Activated naive CD4-positive, alpha-beta T cell treated with Interleukin-2 at 50 U/mL for 16 hours (primary cell): ENCODE measurements around the gene GPR183.

Source experiments
- DNase-seq: peaks from one replicate; pipeline ENCODE4 v3.0.0-alpha.2; 2020

The GPR183 gene

DNA sequence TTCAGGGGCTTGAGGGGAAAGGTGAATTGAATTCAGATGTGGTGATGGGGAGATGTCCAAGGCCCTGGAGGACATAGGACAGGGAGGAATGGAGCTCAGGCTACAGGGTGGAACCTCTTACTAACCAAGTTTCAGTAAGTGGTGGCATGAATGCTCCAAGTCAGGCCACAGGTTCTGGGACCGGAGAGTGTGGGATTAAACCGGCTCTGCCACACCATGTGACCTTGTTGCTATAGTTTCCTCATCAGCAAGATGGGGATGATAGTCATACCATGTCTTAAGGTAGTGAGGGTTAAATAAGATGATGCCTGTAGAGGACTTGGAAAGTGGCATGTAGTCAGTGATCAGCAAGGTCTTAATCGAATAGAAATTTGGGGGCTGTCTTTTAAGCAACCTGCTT, 16.3 kb downstream of the GPR183 start:
- DNase-seq, result peak; percentile 31

DNA sequence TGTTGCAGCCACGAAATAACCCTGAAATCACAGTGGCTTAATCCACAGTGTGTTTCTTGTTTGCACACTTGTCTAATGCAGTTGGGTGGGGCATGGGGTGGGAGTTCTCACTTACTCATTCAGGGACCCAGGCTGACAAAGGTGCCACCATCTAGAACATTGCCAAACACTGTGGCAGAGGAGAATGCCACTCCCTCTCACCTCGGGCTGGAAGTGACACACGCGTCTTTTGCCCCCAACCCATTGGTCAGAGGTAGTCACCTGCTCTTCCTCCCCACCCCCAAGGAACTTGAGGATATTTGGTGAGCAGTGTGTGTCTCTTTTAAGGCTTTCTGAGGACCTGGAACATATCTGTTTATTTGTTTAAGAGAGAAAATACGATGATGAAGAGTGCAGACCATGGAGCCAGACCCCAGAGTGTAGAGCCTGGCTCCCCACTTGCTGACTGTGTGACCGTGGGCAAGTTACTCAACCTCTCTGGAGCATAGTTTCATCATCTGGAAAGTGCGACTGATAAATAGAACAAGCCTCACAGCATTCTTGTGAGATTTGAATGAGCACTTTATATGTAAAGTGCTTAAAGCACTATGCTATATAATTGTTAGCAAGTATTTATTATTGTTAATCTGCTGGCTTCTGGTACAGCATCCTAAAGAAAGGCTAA, 17.4 kb downstream of the GPR183 start:
- DNase-seq, result peak; percentile 60

DNA sequence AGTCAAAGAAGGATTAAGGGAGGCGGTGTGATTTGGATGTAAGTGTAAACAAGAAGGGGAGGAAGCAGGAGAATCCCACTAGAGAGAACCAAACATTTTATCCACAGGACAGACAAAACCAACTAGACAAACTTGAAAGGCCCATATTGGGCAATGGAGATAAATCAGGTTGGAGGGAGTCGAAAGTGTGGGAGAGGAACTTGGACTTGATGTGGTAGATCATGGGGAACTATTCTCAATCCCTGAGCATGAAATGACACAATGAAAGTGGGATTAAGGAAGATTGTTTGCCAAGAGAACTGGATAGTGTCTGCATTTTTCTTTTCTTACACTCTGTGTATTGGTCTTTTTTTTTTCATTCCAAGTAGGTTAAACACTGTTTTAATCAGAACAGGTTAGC, 17.9 kb downstream of the GPR183 start:
- no peak for DNase-seq

DNA sequence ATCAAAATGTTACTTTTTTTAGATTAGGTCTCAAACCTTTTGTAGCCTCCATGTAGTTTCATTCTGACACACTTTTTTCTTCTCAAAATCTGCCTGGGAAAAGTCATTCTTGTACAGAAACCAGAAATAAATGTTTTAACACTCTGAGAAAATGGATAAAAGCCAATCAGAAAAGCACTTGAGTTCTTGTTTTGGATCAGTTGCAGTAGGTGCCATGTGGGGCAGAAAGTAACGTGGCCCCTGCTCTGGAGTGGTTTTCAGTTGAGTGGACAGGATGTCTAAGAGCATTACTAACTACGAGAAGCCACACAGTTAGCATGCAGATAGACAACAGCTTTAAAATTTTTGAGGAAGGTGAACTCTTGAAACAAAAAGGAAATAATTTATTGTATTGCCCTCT, 19.1 kb downstream of the GPR183 start:
- peak; percentile 63 for DNase-seq

GRCh38 chr13:99287551-99287950, 19.6 kb downstream of the GPR183 start:
- DNase-seq, result no peak

DNA sequence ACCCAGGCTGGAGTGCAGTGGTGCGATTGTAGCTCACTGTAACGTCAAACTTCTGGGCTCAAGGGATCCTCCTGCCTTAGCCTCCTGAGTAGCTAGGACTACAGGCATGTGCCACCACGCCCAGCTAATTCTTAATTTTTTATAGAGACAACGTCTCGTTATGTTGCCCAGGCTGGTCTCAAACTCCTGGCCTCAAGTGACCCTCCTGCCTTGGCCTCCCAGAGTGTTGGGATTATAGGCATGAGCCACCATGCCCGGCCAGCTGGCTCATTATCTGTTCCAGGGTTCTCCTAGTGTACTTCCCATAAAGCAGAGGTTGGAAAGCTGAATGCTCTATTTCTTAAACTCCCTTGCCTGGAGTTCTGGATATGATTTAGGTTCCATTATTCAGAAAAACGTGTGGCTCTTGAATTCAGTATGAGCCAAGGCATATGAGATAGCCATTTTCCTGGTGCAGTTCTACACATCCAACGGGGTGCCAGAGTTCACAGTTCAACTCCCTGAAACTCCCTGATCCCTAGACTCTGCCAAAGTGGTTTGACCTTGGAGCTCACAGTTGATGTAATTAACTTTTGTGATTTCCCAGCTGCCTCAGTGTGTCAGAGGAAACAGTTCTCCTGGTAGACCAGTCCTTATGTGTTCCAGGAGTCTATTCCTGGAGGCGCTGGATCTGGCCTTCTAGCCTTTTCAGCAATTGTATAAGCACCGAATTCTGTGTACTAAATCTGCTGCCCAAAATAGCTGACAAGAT, 21.6 kb downstream of the GPR183 start:
- no peak for DNase-seq

GRCh38 chr13:99282264-99283231, 24.7 kb downstream of the GPR183 start:
- DNase-seq, result no peak

GRCh38 chr13:99281811-99282263, 25.4 kb downstream of the GPR183 start:
- peak; percentile 56 for DNase-seq

DNA sequence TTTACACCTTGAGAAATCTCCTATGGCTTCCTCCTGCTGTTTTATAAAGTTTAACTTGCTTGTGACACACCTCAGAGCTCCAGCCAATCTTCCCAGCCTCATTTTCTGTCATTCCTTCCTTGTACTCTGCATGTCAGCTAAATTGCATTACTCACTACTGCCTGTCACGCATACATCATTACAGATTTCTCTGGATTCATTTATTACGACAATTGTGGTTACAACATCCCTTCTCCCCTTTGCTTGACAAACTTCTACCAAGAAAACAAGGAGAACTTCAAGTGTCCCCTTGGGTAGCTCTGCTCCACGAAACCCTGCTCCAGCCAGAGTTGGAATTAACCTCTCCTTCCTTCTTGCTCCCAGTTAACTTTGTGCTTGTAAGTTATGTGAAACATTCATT, 27.0 kb downstream of the GPR183 start:
- DNase-seq, result no peak

DNA sequence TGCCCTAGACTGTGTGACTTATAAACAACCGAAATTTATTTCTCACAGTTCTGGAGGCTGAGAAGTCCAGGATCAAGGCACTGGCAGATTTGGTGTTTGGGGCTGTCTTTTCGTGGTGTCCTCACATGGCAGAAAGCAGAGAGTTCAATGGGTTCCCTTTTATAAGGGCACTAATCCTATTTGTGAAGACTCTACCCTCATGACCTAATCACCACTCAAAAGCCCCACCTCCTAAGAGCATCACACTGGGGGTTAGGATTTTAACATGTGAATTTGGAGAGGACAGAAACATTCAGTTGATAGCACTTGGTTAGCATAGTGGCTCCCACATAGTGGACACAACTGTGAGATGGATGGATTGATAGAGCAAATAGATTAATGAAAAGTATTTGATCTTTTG, 27.6 kb downstream of the GPR183 start:
- no peak for DNase-seq

- DNase-seq, result no peak
Measured at GRCh38 chr13:99278843-99279242, 28.4 kb downstream of the GPR183 start.

DNA sequence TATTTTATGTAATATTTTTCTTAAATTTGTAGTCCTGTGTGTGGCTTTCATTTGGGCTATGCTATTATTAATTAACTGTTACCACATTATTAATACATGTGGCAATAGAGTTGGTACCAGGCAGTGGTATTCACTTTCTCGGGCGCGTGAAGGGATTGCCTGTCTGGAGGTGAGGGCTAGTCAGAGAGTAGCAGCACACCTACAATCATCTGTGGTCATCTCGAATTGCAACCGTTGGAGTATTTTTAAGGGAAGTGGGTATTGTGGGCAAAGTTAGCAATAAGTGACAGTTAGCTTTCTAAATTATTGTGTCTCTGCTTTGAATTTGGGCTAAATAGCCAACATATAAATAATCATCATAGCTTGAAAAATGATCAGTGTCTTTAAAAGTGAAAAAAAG, 29.0 kb downstream of the GPR183 start:
- DNase-seq, result no peak

DNA sequence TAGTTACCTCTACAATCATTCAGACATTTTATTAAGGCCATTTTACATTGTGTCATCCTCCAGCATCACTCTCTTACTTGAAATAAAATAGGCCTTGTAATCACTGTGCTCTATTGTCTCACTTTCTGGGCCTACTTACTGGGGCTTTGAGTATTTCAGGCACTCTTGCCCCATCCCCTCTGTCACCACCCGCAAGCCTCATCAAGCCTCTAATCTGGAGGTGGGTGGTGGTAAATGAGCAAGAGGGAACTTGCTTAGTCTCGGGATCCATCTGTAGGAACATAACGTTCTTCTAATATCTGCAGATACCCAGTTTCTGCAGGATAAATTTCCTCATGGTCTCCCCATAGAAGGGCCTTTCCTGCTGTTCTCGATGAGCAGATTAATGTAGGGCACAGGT, 29.6 kb downstream of the GPR183 start:
- no peak for DNase-seq

DNA sequence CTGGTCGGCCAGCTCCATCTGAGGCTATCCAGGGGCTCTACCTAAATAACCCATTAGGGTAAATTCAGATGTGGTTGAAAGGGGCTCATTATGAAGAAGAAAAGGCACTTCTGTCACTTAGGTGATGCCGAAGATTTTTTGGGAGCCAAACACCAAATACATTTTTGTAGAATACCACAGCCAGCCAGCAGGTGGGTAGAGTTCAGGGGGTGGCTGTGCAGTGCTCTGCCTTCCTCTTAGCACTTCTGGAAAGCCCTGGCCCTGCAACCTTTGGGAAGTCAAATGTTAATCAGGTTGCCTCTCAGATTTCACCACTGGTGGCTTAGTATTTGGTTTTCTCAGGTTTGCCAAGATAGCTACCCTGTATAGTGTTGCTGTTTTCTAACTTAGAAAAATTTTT, 30.5 kb downstream of the GPR183 start:
- DNase-seq, result no peak

- DNase-seq, result peak; percentile 32
Measured at GRCh38 chr13:99275093-99275469, 32.1 kb downstream of the GPR183 start.

GRCh38 chr13:99273128-99273527, 34.1 kb downstream of the GPR183 start:
- no peak for DNase-seq

DNA sequence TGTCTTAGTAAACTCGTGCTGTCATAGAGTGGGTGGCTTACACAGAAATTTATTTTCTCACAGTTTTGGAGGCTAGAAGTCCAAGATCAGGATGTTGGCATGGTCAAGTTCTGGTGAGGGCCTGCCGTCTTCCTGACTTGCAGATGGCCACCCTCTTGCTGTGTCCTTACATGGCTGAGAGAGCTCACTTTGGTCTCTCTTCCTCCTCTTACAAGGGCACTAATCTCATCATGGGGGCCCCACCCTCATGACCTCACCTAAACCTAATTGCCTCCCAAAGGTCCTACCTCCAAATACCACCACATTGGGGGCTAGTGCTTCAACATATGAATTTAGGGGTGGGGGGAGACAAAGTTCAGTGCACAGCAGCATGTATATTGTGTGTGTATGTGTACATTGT, 34.7 kb downstream of the GPR183 start:
- DNase-seq, result no peak

DNA sequence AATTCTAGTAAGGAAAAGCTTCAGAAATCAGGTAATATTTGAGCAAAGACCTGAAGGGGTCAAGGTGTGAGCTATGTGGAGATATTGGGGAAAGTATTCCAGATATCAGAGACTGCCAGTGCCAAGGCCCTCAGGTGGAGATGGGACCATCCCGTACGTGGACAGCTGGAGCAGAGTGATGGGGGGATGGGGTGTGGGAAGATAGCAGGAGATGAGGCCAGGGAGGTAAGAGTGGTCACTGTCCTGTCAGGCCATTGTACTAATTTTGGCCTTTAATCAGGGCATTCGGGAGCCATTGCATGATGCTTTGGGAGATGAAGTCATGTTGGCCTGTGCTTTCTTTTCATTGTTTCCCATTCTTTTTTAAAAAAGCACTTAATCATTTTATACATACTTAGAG, 36.0 kb downstream of the GPR183 start:
- DNase-seq, result no peak

DNA sequence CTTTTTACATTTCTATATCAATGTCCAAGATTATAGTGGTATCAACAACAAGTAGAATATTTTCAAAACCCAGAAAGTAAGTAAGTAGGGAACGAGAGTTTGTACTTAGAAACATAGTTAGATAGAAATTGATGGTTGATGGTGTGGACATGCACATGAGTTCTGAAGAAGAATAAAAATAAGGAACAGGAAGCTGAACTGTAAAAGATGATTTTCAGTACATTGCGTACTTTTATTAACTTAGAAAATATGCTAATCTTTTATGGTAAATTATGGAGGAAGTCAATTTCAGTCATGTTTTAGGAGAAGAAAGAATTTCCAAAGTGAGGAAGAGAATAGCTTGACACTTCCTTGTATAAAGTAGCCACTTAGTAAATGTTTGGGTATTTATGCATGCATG, 36.7 kb downstream of the GPR183 start:
- DNase-seq, result no peak

- peak; percentile 28 for DNase-seq
Measured at GRCh38 chr13:99269627-99270241, 37.5 kb downstream of the GPR183 start.

DNA sequence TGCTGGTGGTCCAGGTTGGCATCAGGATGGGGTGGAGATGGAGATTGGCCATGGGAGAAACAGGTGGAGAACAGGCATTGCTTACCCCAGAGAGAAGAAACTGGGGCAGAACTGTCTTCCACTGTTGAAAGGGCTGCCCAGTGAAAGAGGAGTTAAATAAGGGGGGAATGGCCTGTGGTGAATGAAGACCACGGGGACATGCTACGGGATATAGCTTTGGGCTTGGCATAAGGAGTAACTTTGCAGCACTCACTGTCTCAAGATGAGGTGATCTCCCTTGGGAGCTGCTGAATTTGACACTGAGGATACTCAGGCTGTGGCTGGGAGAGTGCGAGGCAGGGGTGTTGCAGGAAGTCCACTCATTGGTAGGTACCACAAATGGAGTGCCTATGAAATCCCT, 38.4 kb downstream of the GPR183 start:
- no peak for DNase-seq

DNA sequence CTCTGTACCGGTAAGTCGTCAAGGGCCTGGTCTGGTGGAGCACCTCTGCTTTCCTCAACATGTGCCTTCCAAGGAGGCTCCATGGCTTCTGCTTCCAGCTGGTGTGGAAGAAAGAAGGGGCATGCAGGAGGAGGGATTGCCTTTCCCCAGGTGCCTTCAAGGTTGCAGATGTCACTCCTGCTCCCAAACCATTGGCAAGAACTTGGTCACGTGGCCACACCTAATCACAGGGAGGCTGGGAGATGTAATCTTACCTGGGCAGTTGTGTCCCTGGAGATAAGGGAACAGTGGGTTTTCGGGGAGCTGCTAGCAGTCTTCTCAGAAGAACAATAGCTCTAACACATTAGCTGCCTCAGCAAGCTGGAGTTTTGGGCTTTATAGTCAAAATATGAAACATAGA, 39.3 kb downstream of the GPR183 start:
- DNase-seq, result no peak

DNA sequence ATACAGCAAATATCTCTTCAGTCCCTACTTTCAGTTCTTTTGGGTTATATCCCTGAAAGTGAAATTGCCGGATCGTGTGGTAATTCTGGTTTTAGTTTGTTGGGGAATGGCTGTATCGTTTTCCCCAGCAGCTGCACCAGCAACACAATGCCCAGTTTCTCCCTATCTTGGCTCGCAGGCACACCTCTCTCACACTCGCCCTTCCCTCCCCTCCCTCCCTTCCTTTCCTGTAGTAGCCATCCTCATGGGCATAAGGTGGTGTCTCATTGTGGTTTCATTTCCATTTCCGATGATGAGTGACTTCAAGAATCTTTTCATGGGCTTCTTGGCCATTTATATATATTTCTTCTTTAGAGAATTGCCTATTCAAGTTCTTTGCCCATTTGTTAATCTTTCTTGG, 40.4 kb downstream of the GPR183 start:
- DNase-seq, result no peak
